GM18870 (cell line): ENCODE data around the gene PLOD2.

Experiments used
- ATAC-seq: cut with Tn5 transposase; IDR thresholded peaks from one replicate; pipeline ENCODE4 v1.9.1; 2021; ENCODE audit warnings: moderate library complexity; ENCODE audit not compliant: unreplicated experiment

The PLOD2 gene

GRCh38 chr3:146101538-146101937 is 59.4 kb downstream of the PLOD2 start:
- ATAC-seq, result no peak

- no peak for ATAC-seq
These were observed 60.0 kb downstream of the PLOD2 start for GRCh38 chr3:146100825-146101444.

GRCh38 chr3:146100180-146100579 is 60.8 kb downstream of the PLOD2 start:
- no peak for ATAC-seq

GRCh38 chr3:146099316-146099715 is 61.7 kb downstream of the PLOD2 start:
- ATAC-seq, result no peak

GRCh38 chr3:146093896-146094295 is 67.1 kb downstream of the PLOD2 start:
- ATAC-seq, result no peak

GRCh38 chr3:146092230-146092629 is 68.8 kb downstream of the PLOD2 start:
- no peak for ATAC-seq

GRCh38 chr3:146091397-146091796 is 69.6 kb downstream of the PLOD2 start:
- ATAC-seq, result peak; percentile 83

GRCh38 chr3:146090521-146090920 is 70.5 kb downstream of the PLOD2 start:
- ATAC-seq, result no peak

GRCh38 chr3:146088840-146089239 is 72.1 kb downstream of the PLOD2 start:
- no peak for ATAC-seq

- ATAC-seq, result no peak
These were observed 73.9 kb downstream of the PLOD2 start for GRCh38 chr3:146087116-146087515.

GRCh38 chr3:146086211-146086610 is 74.8 kb downstream of the PLOD2 start:
- no peak for ATAC-seq

- ATAC-seq, result no peak
These were observed 75.3 kb downstream of the PLOD2 start for GRCh38 chr3:146085678-146086077.

GRCh38 chr3:146080578-146080977 is 80.4 kb downstream of the PLOD2 start:
- ATAC-seq, result no peak

GRCh38 chr3:146078031-146078430 is 83.0 kb downstream of the PLOD2 start:
- no peak for ATAC-seq

- ATAC-seq, result no peak
These were observed 83.8 kb downstream of the PLOD2 start for GRCh38 chr3:146077181-146077580.

- ATAC-seq, result no peak
These were observed 88.2 kb downstream of the PLOD2 start for GRCh38 chr3:146072824-146073223.

GRCh38 chr3:146072061-146072460 is 88.9 kb downstream of the PLOD2 start:
- ATAC-seq, result no peak

- no peak for ATAC-seq
These were observed 89.4 kb downstream of the PLOD2 start for GRCh38 chr3:146071632-146072031.

- ATAC-seq, result no peak
These were observed 93.9 kb downstream of the PLOD2 start for GRCh38 chr3:146067048-146067447.

GRCh38 chr3:146065573-146066006 is 95.4 kb downstream of the PLOD2 start:
- no peak for ATAC-seq

- ATAC-seq, result no peak
These were observed 102.7 kb downstream of the PLOD2 start for GRCh38 chr3:146058241-146058640.

- no peak for ATAC-seq
These were observed 108.1 kb downstream of the PLOD2 start for GRCh38 chr3:146052791-146053310.
